ENCODE results near the gene OR2B2.

DNA sequence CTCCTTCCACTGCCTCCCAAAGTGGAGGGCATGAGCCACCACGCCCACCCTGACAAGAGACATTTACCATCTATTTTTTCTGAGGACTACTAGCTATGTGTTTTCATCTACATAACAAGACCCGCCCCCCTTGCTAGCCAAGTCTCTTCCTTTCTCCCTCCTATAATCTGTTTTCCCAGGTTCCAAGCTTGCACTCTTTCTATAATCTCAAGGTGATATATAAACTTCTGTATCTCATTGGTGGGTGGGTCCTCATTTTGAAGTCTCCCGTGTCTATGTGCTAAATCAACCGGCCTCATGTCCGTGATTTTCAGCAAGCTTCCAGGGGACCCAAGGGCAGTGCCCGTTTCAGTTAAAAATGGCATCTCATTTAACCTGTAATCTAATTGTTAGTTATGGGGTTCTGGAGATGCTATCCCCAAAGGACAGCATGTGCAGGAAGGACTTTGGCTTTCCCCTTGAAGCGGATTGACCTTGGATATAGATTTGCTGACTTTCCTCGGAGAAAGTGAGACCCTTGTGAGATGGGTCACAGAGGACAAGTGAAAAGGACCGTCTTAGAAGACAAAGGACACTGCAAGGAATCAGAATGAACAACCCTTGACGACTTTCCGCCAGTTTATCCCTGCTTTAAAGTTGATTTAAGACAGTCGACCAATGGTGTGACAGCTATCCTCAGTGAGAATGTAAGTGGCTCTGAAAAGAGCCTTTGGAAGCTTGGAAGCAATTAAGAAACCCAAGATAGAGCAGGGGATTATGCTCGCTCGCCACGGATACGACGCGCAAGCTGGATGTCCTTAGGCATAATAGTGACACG lies 22.4 kb downstream of the OR2B2 start:
- no peak for TF ChIP-seq POLR2A (IDR thresholded peaks at IDR 0.05)
- TF ChIP-seq, protein P1, sequence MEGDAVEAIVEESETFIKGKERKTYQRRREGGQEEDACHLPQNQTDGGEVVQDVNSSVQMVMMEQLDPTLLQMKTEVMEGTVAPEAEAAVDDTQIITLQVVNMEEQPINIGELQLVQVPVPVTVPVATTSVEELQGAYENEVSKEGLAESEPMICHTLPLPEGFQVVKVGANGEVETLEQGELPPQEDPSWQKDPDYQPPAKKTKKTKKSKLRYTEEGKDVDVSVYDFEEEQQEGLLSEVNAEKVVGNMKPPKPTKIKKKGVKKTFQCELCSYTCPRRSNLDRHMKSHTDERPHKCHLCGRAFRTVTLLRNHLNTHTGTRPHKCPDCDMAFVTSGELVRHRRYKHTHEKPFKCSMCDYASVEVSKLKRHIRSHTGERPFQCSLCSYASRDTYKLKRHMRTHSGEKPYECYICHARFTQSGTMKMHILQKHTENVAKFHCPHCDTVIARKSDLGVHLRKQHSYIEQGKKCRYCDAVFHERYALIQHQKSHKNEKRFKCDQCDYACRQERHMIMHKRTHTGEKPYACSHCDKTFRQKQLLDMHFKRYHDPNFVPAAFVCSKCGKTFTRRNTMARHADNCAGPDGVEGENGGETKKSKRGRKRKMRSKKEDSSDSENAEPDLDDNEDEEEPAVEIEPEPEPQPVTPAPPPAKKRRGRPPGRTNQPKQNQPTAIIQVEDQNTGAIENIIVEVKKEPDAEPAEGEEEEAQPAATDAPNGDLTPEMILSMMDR (IDR thresholded peaks at IDR 0.05) = no peak

Data from right lobe of liver (tissue), 4 donors.